B cell (primary cell): ENCODE results near the gene TUBB4B. TPM values are rescaled to one million over a fixed set of nuclear protein-coding genes. Genes with fewer than 3 reads are reported as not detected.

Experiments used
- ATAC-seq: fragments of 200-7000 bp; cut with Tn5 transposase; one replicate; pipeline ENCODE4 v1.10.0; 2021; ENCODE audit warnings: low read depth, mild to moderate bottlenecking, moderate number of reproducible peaks, moderate library complexity
- CTCF ChIA-PET: fragments of 350-600 bp; sonication (Branson Sonifier 250); formaldehyde crosslinking; loops from one replicate; lab custom pipeline; 2021; ENCODE audit warnings: antibody characterized with exemption, inconsistent platforms; lab: Charles Lee
- POLR2A ChIA-PET: fragments of 350-600 bp; sonication (Branson Sonifier 250); formaldehyde crosslinking; loops from one replicate; lab custom pipeline; 2021; ENCODE audit warnings: antibody characterized with exemption; lab: Charles Lee
- DNase-seq: peaks from one replicate; pipeline ENCODE4 v3.0.0; 2013
- H2AFZ ChIP-seq: 2 replicates; pipeline ENCODE4 v1.6.1; 2012; ENCODE audit warnings: mild to moderate bottlenecking, low read depth, low read length; ENCODE audit not compliant: insufficient read depth, poor library complexity, severe bottlenecking
- H3K27ac ChIP-seq, 2 donors: 1 replicate in 1 of 2; 2 replicates in 1 of 2; pipeline ENCODE4 v1.5.1; 2012 to 2013; ENCODE audit warnings: low read length in 2 of 2, mild to moderate bottlenecking in 2 of 2, moderate library complexity in 1 of 2
- H3K27me3 ChIP-seq, 4 experiments: fragments of 200-600 bp in 1 of 4; sonication (generic) in 1 of 4; replicated peaks in 1 of 4; 1 replicate in 2 of 4; 2 replicates in 2 of 4; pipeline versions ENCODE4 v1.6.1 to v1.7.0; 2013 to 2016; ENCODE audit warnings: low read length in 3 of 4, mild to moderate bottlenecking in 2 of 4, mixed read lengths in 1 of 4, moderate library complexity in 1 of 4; ENCODE audit not compliant: insufficient read depth in 4 of 4, control insufficient read depth in 3 of 4; ENCODE audit errors: control extremely low read depth in 1 of 4
- H3K36me3 ChIP-seq, 2 experiments: replicated peaks in 1 of 2; 1 replicate in 1 of 2; 2 replicates in 1 of 2; pipeline versions ENCODE4 v1.6.1 to v1.7.1; 2013; ENCODE audit warnings: low read length in 1 of 2; ENCODE audit not compliant: insufficient read depth in 2 of 2, control insufficient read depth in 1 of 2; ENCODE audit errors: control extremely low read depth in 1 of 2, extremely low read depth in 1 of 2
- H3K4me1 ChIP-seq, 2 donors: fragments of 200-600 bp in 1 of 2; sonication (generic) in 1 of 2; 1 replicate in 1 of 2; 2 replicates in 1 of 2; pipeline versions ENCODE4 v1.5.1 to v1.6.1; 2013 to 2017; ENCODE audit warnings: low read length in 2 of 2; ENCODE audit not compliant: control insufficient read depth in 2 of 2, insufficient read depth in 2 of 2
- H3K4me2 ChIP-seq: replicated peaks from 2 replicates; pipeline ENCODE3; 2012; ENCODE audit warnings: mild to moderate bottlenecking, low read depth, low read length; ENCODE audit not compliant: poor library complexity, severe bottlenecking
- H3K4me3 ChIP-seq, 5 experiments: fragments of 200-600 bp in 1 of 5; sonication (generic) in 1 of 5; 1 replicate in 3 of 5; 2 replicates in 2 of 5; pipeline versions ENCODE4 v1.5.1 to v1.7.0; 2011 to 2016; ENCODE audit warnings: low read length in 4 of 5, mild to moderate bottlenecking in 4 of 5, low read depth in 2 of 5, control low read depth in 1 of 5, moderate library complexity in 1 of 5; ENCODE audit not compliant: insufficient read depth in 1 of 5; ENCODE audit errors: control extremely low read depth in 1 of 5, extremely low read depth in 1 of 5
- H3K79me2 ChIP-seq: fragments of 200-600 bp; sonication (generic); one replicate; pipeline ENCODE4 v1.6.0; 2016; ENCODE audit warnings: low read length; ENCODE audit not compliant: control insufficient read depth, insufficient read depth
- H3K9ac ChIP-seq: fragments of 200-600 bp; sonication (generic); 2 replicates; pipeline ENCODE4 v1.6.1; 2017; ENCODE audit warnings: mild to moderate bottlenecking, low read length, moderate library complexity
- H3K9me3 ChIP-seq, 3 donors: one replicate each; pipeline versions ENCODE4 v1.6.1 to v1.7.1; 2013; ENCODE audit warnings: low read length in 2 of 3; ENCODE audit not compliant: control insufficient read depth in 2 of 3, insufficient read depth in 1 of 3; ENCODE audit errors: control extremely low read depth in 1 of 3
- H4K20me1 ChIP-seq: 2 replicates; pipeline ENCODE4 v1.6.0; 2012; ENCODE audit warnings: mild to moderate bottlenecking, low read length; ENCODE audit not compliant: insufficient read depth, control insufficient read depth, poor library complexity, severe bottlenecking
- H3K27ac Mint-ChIP-seq: one replicate; pipeline ENCODE4 v1.8.0; 2021; ENCODE audit warnings: mixed read lengths
- H3K27me3 Mint-ChIP-seq: one replicate; pipeline ENCODE4 v1.8.0; 2021; ENCODE audit warnings: mixed read lengths
- H3K4me1 Mint-ChIP-seq: one replicate; pipeline ENCODE4 v1.8.0; 2021; ENCODE audit warnings: mixed read lengths
- H3K4me3 Mint-ChIP-seq: one replicate; pipeline ENCODE4 v1.8.0; 2021; ENCODE audit warnings: mixed read lengths
- H3K9me3 Mint-ChIP-seq: one replicate; pipeline ENCODE4 v1.8.0; 2022; ENCODE audit warnings: mixed read lengths; ENCODE audit not compliant: insufficient read depth
- EZH2 ChIP-seq: IDR thresholded peaks from 2 replicates; pipeline ENCODE4 v1.6.1; 2012; ENCODE audit warnings: borderline replicate concordance, low read depth, mild to moderate bottlenecking, moderate library complexity, low read length; ENCODE audit not compliant: insufficient read depth, poor library complexity, severe bottlenecking
- WGBS: methylation state at CpG from one replicate; pipeline ENCODE4 v1.1.5; 2013; ENCODE audit warnings: missing lambda C conversion rate; ENCODE audit not compliant: insufficient coverage; 5-methylcytosine and 5-hydroxymethylcytosine counted together
- intact Hi-C: fragments of 100-400 bp; cut with micrococcal nuclease; formaldehyde crosslinking; loops from one replicate; pipeline ENCODE4 v1.10.0; 2022
- polyA plus RNA-seq: library from polyadenylated mRNA; depleted of rRNA; stranded (reverse); fragments of >200 nt; gene quantifications from 2 replicates; pipeline ENCODE4 v1.2.3, GENCODE V29; 2012
- total RNA-seq, 2 donors: library from RNA; stranded (reverse); fragments of 120-200 nt in 1 of 2; gene quantifications; 1 replicate in 1 of 2; 2 replicates in 1 of 2; pipeline versions ENCODE4 v1.2.3 to v1.2.4, GENCODE V29; 2013 to 2022
- TF ChIP-seq, protein P1 (sequence below): fragments of 200-600 bp; IDR thresholded peaks from one replicate; pipeline ENCODE4 v1.8.0; 2022; ENCODE audit warnings: antibody characterized with exemption, mild to moderate bottlenecking

The TUBB4B gene
- total and polyA plus RNA-seq, 2 donors (not counting 1 experiment from before 2014, with no cell fraction given): 110 to 261 TPM

GRCh38 chr9:137279741-137280473 is 38.8 kb downstream of the TUBB4B start:
- H3K9me3 Mint-ChIP-seq: no peaks in the 10 kb centered on the region
- DNase-seq (peak; percentile 31), ATAC-seq (no peak)
- Histone ChIP-seq H3K4me2 (peak overlapping the region; percentile 64), H4K20me1 (peaks cover 25% of the 10 kb centered on the region), H3K27ac (no peak overlapping the region), H3K4me3 (no peak overlapping the region), H3K79me2 (peaks cover 18% of the 10 kb centered on the region), H2AFZ (no peak overlapping the region), H3K9ac (no peak overlapping the region), H3K27me3 (no peaks in the 10 kb centered on the region), H3K36me3 (peaks cover 0 to 12% of the 10 kb centered on the region in 2 experiments), H3K4me1 (peaks cover 31 to 56% of the 10 kb centered on the region in 2 donors), H3K9me3 (no peaks in the 10 kb centered on the region)
- no peaks in the 10 kb centered on the region for H3K27me3 Mint-ChIP-seq
- POLR2A ChIA-PET: interaction anchor here (1.0 to 1.3 kb wide), 2 partner anchors 12 to 39 kb away, joined by 3 to 4 read pairs; partner anchors contain the start of gene TUBB4B
- WGBS: 95% methylated on average over 39 of the region's 41 CpGs
- intact Hi-C loops: no loop called here
- no peak overlapping the region for H3K27ac Mint-ChIP-seq
- TF ChIP-seq, protein P1, sequence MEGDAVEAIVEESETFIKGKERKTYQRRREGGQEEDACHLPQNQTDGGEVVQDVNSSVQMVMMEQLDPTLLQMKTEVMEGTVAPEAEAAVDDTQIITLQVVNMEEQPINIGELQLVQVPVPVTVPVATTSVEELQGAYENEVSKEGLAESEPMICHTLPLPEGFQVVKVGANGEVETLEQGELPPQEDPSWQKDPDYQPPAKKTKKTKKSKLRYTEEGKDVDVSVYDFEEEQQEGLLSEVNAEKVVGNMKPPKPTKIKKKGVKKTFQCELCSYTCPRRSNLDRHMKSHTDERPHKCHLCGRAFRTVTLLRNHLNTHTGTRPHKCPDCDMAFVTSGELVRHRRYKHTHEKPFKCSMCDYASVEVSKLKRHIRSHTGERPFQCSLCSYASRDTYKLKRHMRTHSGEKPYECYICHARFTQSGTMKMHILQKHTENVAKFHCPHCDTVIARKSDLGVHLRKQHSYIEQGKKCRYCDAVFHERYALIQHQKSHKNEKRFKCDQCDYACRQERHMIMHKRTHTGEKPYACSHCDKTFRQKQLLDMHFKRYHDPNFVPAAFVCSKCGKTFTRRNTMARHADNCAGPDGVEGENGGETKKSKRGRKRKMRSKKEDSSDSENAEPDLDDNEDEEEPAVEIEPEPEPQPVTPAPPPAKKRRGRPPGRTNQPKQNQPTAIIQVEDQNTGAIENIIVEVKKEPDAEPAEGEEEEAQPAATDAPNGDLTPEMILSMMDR: no peak
- no peak for TF ChIP-seq EZH2
- CTCF ChIA-PET: interaction anchor here (1.1 to 1.2 kb wide), 2 partner anchors 11 to 43 kb away, joined by 3 to 4 read pairs; no protein-coding TSS in a partner anchor
- H3K4me3 Mint-ChIP-seq: peak overlapping the region; percentile 37
- peaks cover 42% of the 10 kb centered on the region for H3K4me1 Mint-ChIP-seq
